Naive thymus-derived CD4-positive, alpha-beta T cell (primary cell): ENCODE measurements around the gene GSG1L2. TPM values are rescaled to one million over a fixed set of nuclear protein-coding genes. Genes with fewer than 3 reads are reported as not detected.
"Not testable (repeated sequence)": the region's sequence is repeated elsewhere in the genome, so short reads cannot be mapped to it uniquely, and the experiment has no call there.

ENCODE experiments used
- ATAC-seq: fragments of 150-1000 bp; cut with Tn5 transposase; 2 replicates; pipeline ENCODE4 v1.10.0; 2021; ENCODE audit warnings: mild to moderate bottlenecking, moderate library complexity
- CTCF ChIA-PET: fragments of 350-600 bp; sonication (Branson Sonifier 250); formaldehyde crosslinking; loops from one replicate; lab custom pipeline; 2021; ENCODE audit warnings: antibody characterized with exemption; lab: Charles Lee
- POLR2A ChIA-PET: fragments of 350-600 bp; sonication (Branson Sonifier 250); formaldehyde crosslinking; loops from one replicate; lab custom pipeline; 2021; ENCODE audit warnings: antibody characterized with exemption, inconsistent platforms; lab: Charles Lee
- DNase-seq, 9 donors: peaks; one replicate each; pipeline versions ENCODE4 v3.0.0 to v3.0.0-alpha.2; 2020 to 2022; ENCODE audit warnings: mixed read lengths in 1 of 9
- H3K27ac ChIP-seq: one replicate; pipeline ENCODE4 v1.7.0; 2013; ENCODE audit warnings: mild to moderate bottlenecking, low read depth, low read length, moderate library complexity
- H3K27me3 ChIP-seq, 2 donors: one replicate each; pipeline ENCODE4 v1.7.0; 2013; ENCODE audit warnings: low read length in 2 of 2, mild to moderate bottlenecking in 2 of 2, moderate library complexity in 2 of 2; ENCODE audit not compliant: control insufficient read depth in 2 of 2, insufficient read depth in 2 of 2
- H3K36me3 ChIP-seq, 3 experiments: 1 replicate in 2 of 3; 2 replicates in 1 of 3; pipeline ENCODE4 v1.7.0; 2013; ENCODE audit warnings: low read length in 3 of 3, mild to moderate bottlenecking in 3 of 3, moderate library complexity in 1 of 3; ENCODE audit not compliant: insufficient read depth in 3 of 3, control insufficient read depth in 2 of 3
- H3K4me1 ChIP-seq, 2 donors: one replicate each; pipeline ENCODE4 v1.7.0; 2013; ENCODE audit warnings: low read length in 2 of 2, mild to moderate bottlenecking in 2 of 2, moderate library complexity in 1 of 2; ENCODE audit not compliant: control insufficient read depth in 2 of 2, insufficient read depth in 2 of 2
- H3K4me3 ChIP-seq: 2 replicates; pipeline ENCODE4 v1.7.0; 2013; ENCODE audit warnings: mild to moderate bottlenecking, low read length
- H3K9me3 ChIP-seq, 3 experiments: 1 replicate in 2 of 3; 2 replicates in 1 of 3; pipeline ENCODE4 v1.7.0; 2013; ENCODE audit warnings: low read length in 3 of 3; ENCODE audit not compliant: control insufficient read depth in 2 of 3
- H3K27ac Mint-ChIP-seq, 9 donors: one replicate each; pipeline ENCODE4 v1.8.0; 2020 to 2022; ENCODE audit warnings: mixed read lengths in 9 of 9, mild to moderate bottlenecking in 8 of 9, moderate library complexity in 5 of 9, inconsistent platforms in 2 of 9
- H3K27me3 Mint-ChIP-seq, 5 donors: one replicate each; pipeline ENCODE4 v1.8.0; 2021 to 2022; ENCODE audit warnings: mixed read lengths in 5 of 5, mild to moderate bottlenecking in 1 of 5
- H3K36me3 Mint-ChIP-seq, 5 donors: one replicate each; pipeline ENCODE4 v1.8.0; 2020 to 2022; ENCODE audit warnings: mixed read lengths in 5 of 5, mild to moderate bottlenecking in 3 of 5, inconsistent platforms in 1 of 5
- H3K4me1 Mint-ChIP-seq, 7 donors: one replicate each; pipeline ENCODE4 v1.8.0; 2020 to 2022; ENCODE audit warnings: mixed read lengths in 7 of 7, mild to moderate bottlenecking in 3 of 7, inconsistent platforms in 1 of 7
- H3K4me3 Mint-ChIP-seq, 10 donors: one replicate each; pipeline ENCODE4 v1.8.0; 2020 to 2022; ENCODE audit warnings: mild to moderate bottlenecking in 10 of 10, mixed read lengths in 10 of 10, moderate library complexity in 6 of 10, inconsistent platforms in 2 of 10
- H3K9me3 Mint-ChIP-seq, 11 donors: one replicate each; pipeline ENCODE4 v1.8.0; 2020 to 2022; ENCODE audit warnings: mixed read lengths in 11 of 11, mild to moderate bottlenecking in 4 of 11, inconsistent platforms in 1 of 11, moderate library complexity in 1 of 11
- intact Hi-C, 2 donors: fragments of 100-400 bp; cut with micrococcal nuclease; formaldehyde crosslinking; loops; one replicate each; pipeline ENCODE4 v1.15.1; 2023
- polyA plus RNA-seq, 2 donors: library from polyadenylated mRNA; unstranded; fragments of 300-500 nt; fragmentation: Illumina TruSeq; gene quantifications; one replicate each; pipeline ENCODE4 v1.2.3, GENCODE V29; 2021
- total RNA-seq, 6 experiments: library from RNA in 5 of 6; stranded (reverse) in 5 of 6; gene quantifications; 1 replicate in 5 of 6; 2 replicates in 1 of 6; pipeline ENCODE4 v1.2.3 and lab custom pipeline; 2021 to 2026

The GSG1L2 gene
- total and polyA plus RNA-seq, 7 experiments from 2014 or later = not detected

DNA sequence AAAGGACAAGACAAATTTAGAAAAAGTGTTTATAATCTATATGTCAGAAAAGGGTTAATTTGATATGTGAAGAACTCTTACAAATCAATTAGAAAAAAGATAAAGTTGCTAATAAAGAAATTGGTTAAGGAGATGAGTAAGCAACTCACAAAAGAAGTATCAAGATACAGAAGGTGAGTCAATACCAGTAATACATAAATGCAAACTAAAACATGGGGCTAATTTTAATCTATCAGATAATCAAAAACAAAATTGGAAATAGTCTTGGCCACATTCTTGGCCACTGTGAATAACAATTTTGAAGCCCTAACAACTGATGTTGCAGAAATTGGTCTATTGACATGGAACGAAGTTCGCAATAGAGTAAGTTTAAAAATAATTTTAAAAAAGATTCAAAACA, 37.3 kb downstream of the GSG1L2 start:
- Mint-ChIP-seq H3K4me3 (no peak overlapping the region), H3K9me3 (peaks cover 0 to 3% (median 0%) of the 10 kb centered on the region in 11 donors), H3K4me1 (no peaks in the 10 kb centered on the region), H3K27me3 (peaks cover 0 to 51% (median 19%) of the 10 kb centered on the region in 5 donors), H3K36me3 (no peaks in the 10 kb centered on the region), H3K27ac (no peak overlapping the region)
- Histone ChIP-seq H3K27ac (no peak overlapping the region), H3K9me3 (no peaks in the 10 kb centered on the region), H3K4me1 (no peaks in the 10 kb centered on the region), H3K36me3 (no peaks in the 10 kb centered on the region), H3K4me3 (no peak overlapping the region), H3K27me3 (no peaks in the 10 kb centered on the region)
- DNase-seq = no peak
- intact Hi-C loops = no loop called here
- ChIA-PET CTCF (no interaction called here), POLR2A (no interaction called here)
- ATAC-seq = no peak

DNA sequence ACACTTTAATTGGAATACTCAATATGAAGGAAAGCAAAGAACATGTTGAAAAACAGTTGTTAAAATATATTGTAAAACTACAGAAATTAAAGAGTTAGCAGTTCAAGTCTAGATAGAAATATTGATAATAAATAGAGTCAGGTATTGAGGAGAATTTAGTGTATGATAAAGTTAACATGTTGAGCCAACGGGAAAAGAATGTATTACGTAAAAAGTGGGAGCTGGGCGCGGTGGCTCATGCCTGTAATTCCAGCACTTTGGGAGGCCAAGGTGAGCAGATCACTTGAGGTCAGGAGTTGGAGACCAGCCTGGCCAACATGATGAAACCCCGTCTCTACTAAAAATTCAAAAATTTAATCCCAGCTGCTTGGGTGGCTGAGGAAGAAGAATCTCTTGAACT, 38.4 kb downstream of the GSG1L2 start:
- H3K4me1 ChIP-seq, H3K27me3 ChIP-seq, H3K27ac Mint-ChIP-seq, POLR2A ChIA-PET, DNase-seq, H3K4me3 Mint-ChIP-seq, H3K9me3 Mint-ChIP-seq, H3K27ac ChIP-seq, intact Hi-C loops, H3K9me3 ChIP-seq, H3K4me1 Mint-ChIP-seq, H3K36me3 ChIP-seq, CTCF ChIA-PET, ATAC-seq, H3K4me3 ChIP-seq, H3K36me3 Mint-ChIP-seq: not testable (repeated sequence)
- H3K27me3 Mint-ChIP-seq = peaks cover 0 to 44% (median 18%) of the 10 kb centered on the region in 5 donors

DNA sequence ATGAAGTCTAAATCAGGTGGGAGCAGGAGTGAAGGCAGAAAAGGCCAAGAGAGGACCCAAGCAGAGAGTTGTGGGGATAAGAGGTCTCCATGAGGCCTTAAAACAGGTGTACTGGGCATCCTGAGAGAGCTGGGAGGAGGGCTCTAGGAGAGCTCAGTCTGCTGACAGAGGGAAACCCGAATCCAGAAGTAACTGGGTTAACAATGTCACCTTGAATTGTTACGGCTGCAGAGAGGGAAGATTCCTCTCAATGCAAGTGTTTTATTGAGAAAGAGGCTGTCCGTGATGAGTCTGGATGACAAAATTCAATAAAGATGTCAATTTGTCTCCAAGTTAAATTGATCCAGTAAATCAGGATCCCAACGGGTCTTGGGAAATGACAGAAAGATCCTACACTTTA, 38.8 kb downstream of the GSG1L2 start:
- no peak for ATAC-seq
- Mint-ChIP-seq H3K27ac (no peak overlapping the region), H3K9me3 (peaks cover 0 to 3% (median 0%) of the 10 kb centered on the region in 11 donors), H3K27me3 (peaks cover 0 to 43% (median 18%) of the 10 kb centered on the region in 5 donors), H3K4me3 (no peak overlapping the region), H3K36me3 (no peaks in the 10 kb centered on the region), H3K4me1 (no peaks in the 10 kb centered on the region)
- H3K4me1 ChIP-seq = no peaks in the 10 kb centered on the region
- DNase-seq = no peak
- no peaks in the 10 kb centered on the region for H3K36me3 ChIP-seq
- ChIA-PET CTCF (no interaction called here), POLR2A (no interaction called here)
- H3K4me3 ChIP-seq = no peak overlapping the region
- H3K27me3 ChIP-seq = no peaks in the 10 kb centered on the region
- H3K9me3 ChIP-seq = no peaks in the 10 kb centered on the region
- intact Hi-C loops = no loop called here
- no peak overlapping the region for H3K27ac ChIP-seq

DNA sequence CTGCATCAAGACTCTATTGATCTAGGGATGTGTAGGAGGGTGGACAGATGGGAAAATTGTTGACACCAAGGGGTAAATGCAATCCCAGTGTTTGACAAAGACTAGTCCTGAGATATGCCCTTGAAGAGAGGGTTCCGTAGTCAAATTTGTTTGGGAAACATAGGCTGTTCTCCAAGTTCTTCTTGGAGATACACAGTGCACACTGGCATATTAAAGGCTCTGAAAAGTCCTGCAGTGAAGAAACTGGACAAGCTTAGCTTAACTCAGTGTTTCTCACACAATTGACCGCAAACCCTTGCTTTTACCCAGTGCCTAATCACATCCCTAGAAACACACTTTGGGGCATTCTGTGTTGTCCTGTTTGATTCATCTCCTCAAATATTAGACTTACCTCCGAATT, 41.3 kb downstream of the GSG1L2 start:
- no peaks in the 10 kb centered on the region for H3K4me1 Mint-ChIP-seq
- H3K4me3 Mint-ChIP-seq = no peak overlapping the region
- Histone ChIP-seq H3K9me3 (no peaks in the 10 kb centered on the region), H3K27me3 (no peaks in the 10 kb centered on the region), H3K27ac (no peak overlapping the region), H3K4me1 (no peaks in the 10 kb centered on the region), H3K36me3 (no peaks in the 10 kb centered on the region), H3K4me3 (no peak overlapping the region)
- no peaks in the 10 kb centered on the region for H3K36me3 Mint-ChIP-seq
- CTCF ChIA-PET = no interaction called here
- DNase-seq (no peak), ATAC-seq (no peak)
- peaks cover 0 to 9% (median 0%) of the 10 kb centered on the region in 11 donors for H3K9me3 Mint-ChIP-seq
- peaks cover 0 to 51% (median 22%) of the 10 kb centered on the region in 5 donors for H3K27me3 Mint-ChIP-seq
- POLR2A ChIA-PET = no interaction called here
- intact Hi-C loops = no loop called here
- H3K27ac Mint-ChIP-seq = no peak overlapping the region

DNA sequence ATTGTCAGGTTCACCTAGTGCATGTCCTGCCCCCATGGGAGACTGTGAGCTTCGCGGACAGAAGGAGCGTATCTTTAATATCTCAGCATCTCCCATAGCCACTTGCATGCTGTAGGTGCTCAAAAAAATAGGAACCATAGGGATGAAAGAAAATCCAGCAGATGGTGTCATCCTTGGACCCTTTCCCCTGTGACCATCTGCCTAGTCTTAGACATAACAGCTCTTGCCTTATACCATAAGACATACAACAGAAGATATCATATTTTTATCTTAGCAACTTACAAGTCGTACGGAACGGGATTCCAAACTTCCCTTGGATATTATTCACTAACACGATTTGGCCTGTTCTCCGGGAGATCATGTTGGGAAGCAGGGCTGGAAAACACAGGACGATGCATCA, 45.0 kb downstream of the GSG1L2 start:
- DNase-seq (no peak), ATAC-seq (no peak)
- intact Hi-C loops = no loop called here
- H3K4me3 ChIP-seq = no peak overlapping the region
- Mint-ChIP-seq H3K27ac (no peak overlapping the region), H3K4me1 (no peaks in the 10 kb centered on the region), H3K36me3 (no peaks in the 10 kb centered on the region), H3K27me3 (peaks cover 0 to 34% (median 10%) of the 10 kb centered on the region in 5 donors), H3K4me3 (no peak overlapping the region), H3K9me3 (peaks cover 0 to 6% (median 0%) of the 10 kb centered on the region in 11 donors)
- no peaks in the 10 kb centered on the region for H3K27me3 ChIP-seq
- no peaks in the 10 kb centered on the region for H3K36me3 ChIP-seq
- H3K9me3 ChIP-seq = no peaks in the 10 kb centered on the region
- POLR2A ChIA-PET = no interaction called here
- H3K4me1 ChIP-seq = no peaks in the 10 kb centered on the region
- H3K27ac ChIP-seq = no peak overlapping the region
- CTCF ChIA-PET = no interaction called here

DNA sequence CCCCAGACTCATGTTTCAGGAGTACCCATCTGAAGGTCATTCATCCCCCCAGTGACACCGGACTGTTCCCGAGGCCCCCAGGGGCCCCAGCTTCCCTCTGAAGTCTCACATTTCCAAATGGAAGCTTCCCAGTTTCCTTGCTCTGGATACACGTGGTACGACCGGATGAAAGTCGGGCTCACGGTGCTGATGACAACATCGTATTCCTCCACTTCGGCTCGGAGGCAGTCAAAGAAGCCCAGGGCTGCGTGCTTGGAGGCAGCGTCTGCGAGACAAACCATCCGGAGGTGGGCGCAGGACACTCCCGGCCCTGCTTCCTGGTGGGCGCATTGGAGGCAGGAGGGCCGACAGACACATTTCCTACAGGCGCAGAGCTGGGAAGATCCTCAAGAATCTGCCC, 49.2 kb downstream of the GSG1L2 start:
- Mint-ChIP-seq H3K36me3 (no peaks in the 10 kb centered on the region), H3K27me3 (peaks cover 0 to 27% (median 7%) of the 10 kb centered on the region in 5 donors), H3K4me3 (no peak overlapping the region), H3K27ac (no peak overlapping the region), H3K9me3 (peaks cover 0 to 6% (median 0%) of the 10 kb centered on the region in 11 donors), H3K4me1 (no peaks in the 10 kb centered on the region)
- Histone ChIP-seq H3K27me3 (no peaks in the 10 kb centered on the region), H3K4me1 (no peaks in the 10 kb centered on the region), H3K36me3 (no peaks in the 10 kb centered on the region), H3K4me3 (no peak overlapping the region), H3K27ac (no peak overlapping the region), H3K9me3 (no peaks in the 10 kb centered on the region)
- intact Hi-C loops = no loop called here
- DNase-seq (no peak), ATAC-seq (no peak)
- ChIA-PET CTCF (no interaction called here), POLR2A (no interaction called here)

DNA sequence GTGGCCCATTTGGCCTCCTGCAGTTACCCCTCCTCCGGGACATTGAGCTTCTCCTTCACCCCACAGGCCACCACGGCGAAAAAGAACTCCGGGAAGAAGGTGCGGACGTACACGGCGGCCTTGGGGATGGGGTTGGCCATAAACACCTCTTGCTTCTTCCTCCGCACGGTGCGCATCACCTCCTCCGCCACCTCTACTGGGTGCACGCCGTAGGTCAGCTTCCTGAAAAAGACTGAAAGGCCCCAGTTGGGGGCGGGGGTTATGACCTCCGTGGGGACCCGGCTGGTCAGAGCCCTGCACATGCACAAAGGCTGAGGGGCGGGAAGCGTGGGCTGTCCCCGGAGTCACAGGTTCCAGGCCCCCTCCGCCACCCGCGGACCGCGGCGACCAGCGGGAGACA, 50.4 kb downstream of the GSG1L2 start:
- H3K27me3 ChIP-seq = no peaks in the 10 kb centered on the region
- no peak overlapping the region for H3K4me3 ChIP-seq
- H3K9me3 ChIP-seq = no peaks in the 10 kb centered on the region
- H3K27ac Mint-ChIP-seq = peak overlapping the region in 1 of 9 donors; percentile 36
- H3K4me1 Mint-ChIP-seq = no peaks in the 10 kb centered on the region
- no peak overlapping the region for H3K27ac ChIP-seq
- no peaks in the 10 kb centered on the region for H3K4me1 ChIP-seq
- DNase-seq (no peak), ATAC-seq (no peak)
- no peaks in the 10 kb centered on the region for H3K36me3 Mint-ChIP-seq
- no peaks in the 10 kb centered on the region for H3K36me3 ChIP-seq
- H3K9me3 Mint-ChIP-seq = no peaks in the 10 kb centered on the region
- H3K4me3 Mint-ChIP-seq = no peak overlapping the region
- ChIA-PET CTCF (no interaction called here), POLR2A (no interaction called here)
- peaks cover 0 to 21% (median 2%) of the 10 kb centered on the region in 5 donors for H3K27me3 Mint-ChIP-seq
- intact Hi-C loops = no loop called here
